H9 (cell line): Measurements from ENCODE around the gene PTGR1. TPM values are rescaled to one million over a fixed set of nuclear protein-coding genes. Genes with fewer than 3 reads are reported as not detected.

Source experiments
- DNase-seq: peaks from one replicate; pipeline ENCODE4 v3.0.0-alpha.2; 2017
- H2AFZ ChIP-seq: one replicate; pipeline ENCODE4 v1.6.1; 2013; ENCODE audit warnings: mild to moderate bottlenecking, low read length, control low read depth, moderate library complexity
- H2AK5ac ChIP-seq: 2 replicates; pipeline ENCODE4 v1.6.1; 2013; ENCODE audit warnings: low read length, control low read depth, mixed read lengths; ENCODE audit not compliant: insufficient read length
- H2BK120ac ChIP-seq: one replicate; pipeline ENCODE4 v1.6.1; 2013; ENCODE audit warnings: low read depth, mild to moderate bottlenecking, low read length, control low read depth, inconsistent platforms; ENCODE audit not compliant: poor library complexity, severe bottlenecking
- H2BK12ac ChIP-seq: 2 replicates; pipeline ENCODE4 v1.6.1; 2013; ENCODE audit warnings: low read length, control low read depth, mixed read lengths, low read depth; ENCODE audit not compliant: insufficient read length
- H2BK15ac ChIP-seq: 2 replicates; pipeline ENCODE4 v1.6.1; 2013; ENCODE audit warnings: low read depth, low read length, control low read depth
- H2BK20ac ChIP-seq: one replicate; pipeline ENCODE4 v1.6.1; 2013; ENCODE audit warnings: low read depth, mild to moderate bottlenecking, low read length, control low read depth, inconsistent platforms; ENCODE audit not compliant: poor library complexity, severe bottlenecking
- H2BK5ac ChIP-seq: 2 replicates; pipeline ENCODE4 v1.6.1; 2013; ENCODE audit warnings: low read length, control low read depth, mixed read lengths; ENCODE audit not compliant: insufficient read length
- H3K14ac ChIP-seq: 2 replicates; pipeline ENCODE4 v1.6.1; 2013; ENCODE audit warnings: low read length, control low read depth; ENCODE audit not compliant: insufficient read depth
- H3K18ac ChIP-seq: 2 replicates; pipeline ENCODE4 v1.6.1; 2013; ENCODE audit warnings: low read depth, mild to moderate bottlenecking, mixed read lengths, low read length, control low read depth; ENCODE audit not compliant: insufficient read length
- H3K23ac ChIP-seq: 2 replicates; pipeline ENCODE4 v1.6.1; 2013; ENCODE audit warnings: low read length, control low read depth, mixed read lengths, low read depth; ENCODE audit not compliant: insufficient read length
- H3K23me2 ChIP-seq: 2 replicates; pipeline ENCODE4 v1.6.1; 2013; ENCODE audit warnings: low read depth, mild to moderate bottlenecking, mixed read lengths, low read length, control low read depth; ENCODE audit not compliant: insufficient read length, poor library complexity, severe bottlenecking
- H3K27ac ChIP-seq: 2 replicates; pipeline ENCODE4 v1.5.1; 2013; ENCODE audit warnings: low read length, control low read depth, mixed read lengths, low read depth; ENCODE audit not compliant: insufficient read length
- H3K27me3 ChIP-seq: 2 replicates; pipeline ENCODE4 v1.6.1; 2013; ENCODE audit warnings: low read length, control low read depth, inconsistent platforms; ENCODE audit not compliant: insufficient read depth
- H3K4ac ChIP-seq: 2 replicates; pipeline ENCODE4 v1.6.1; 2013; ENCODE audit warnings: low read depth, mild to moderate bottlenecking, control low read depth, inconsistent platforms, low read length, moderate library complexity
- H3K4me1 ChIP-seq: 2 replicates; pipeline ENCODE4 v1.6.1; 2013; ENCODE audit warnings: low read length, control low read depth, inconsistent platforms; ENCODE audit not compliant: insufficient read depth
- H3K4me2 ChIP-seq: 2 replicates; pipeline ENCODE4 v1.6.1; 2013; ENCODE audit warnings: low read length, control low read depth, mixed read lengths; ENCODE audit not compliant: insufficient read length, insufficient read depth
- H3K56ac ChIP-seq: 2 replicates; pipeline ENCODE4 v1.6.1; 2013; ENCODE audit warnings: low read depth, mild to moderate bottlenecking, mixed read lengths, low read length, control low read depth; ENCODE audit not compliant: insufficient read length
- H3K79me1 ChIP-seq: 2 replicates; pipeline ENCODE4 v1.6.1; 2013; ENCODE audit warnings: low read depth, mild to moderate bottlenecking, moderate library complexity, low read length, control low read depth, inconsistent platforms; ENCODE audit not compliant: insufficient read depth, poor library complexity, severe bottlenecking
- H3K79me2 ChIP-seq: 2 replicates; pipeline ENCODE4 v1.6.1; 2013; ENCODE audit warnings: low read length, control low read depth, inconsistent platforms; ENCODE audit not compliant: insufficient read depth
- H3K9ac ChIP-seq: 2 replicates; pipeline ENCODE4 v1.6.1; 2013; ENCODE audit warnings: low read length, control low read depth, mixed read lengths; ENCODE audit not compliant: insufficient read length; ENCODE audit errors: extremely low read depth
- H3K9me3 ChIP-seq: one replicate; pipeline ENCODE4 v1.6.1; 2013; ENCODE audit warnings: low read depth, low read length, inconsistent platforms; ENCODE audit not compliant: control insufficient read depth
- H3T11ph ChIP-seq: one replicate; pipeline ENCODE4 v1.6.1; 2013; ENCODE audit warnings: mild to moderate bottlenecking, low read length, control low read depth, inconsistent platforms
- H4K20me1 ChIP-seq: one replicate; pipeline ENCODE4 v1.6.1; 2013; ENCODE audit not compliant: control insufficient read depth, insufficient read length, insufficient read depth
- H4K5ac ChIP-seq: 2 replicates; pipeline ENCODE4 v1.6.1; 2013; ENCODE audit warnings: low read depth, mild to moderate bottlenecking, mixed read lengths, low read length, control low read depth; ENCODE audit not compliant: insufficient read length
- H4K8ac ChIP-seq: replicated peaks from 2 replicates; pipeline ENCODE4 v1.6.1; 2013; ENCODE audit warnings: low read length, control low read depth, mixed read lengths, low read depth; ENCODE audit not compliant: insufficient read length
- H4K91ac ChIP-seq: 2 replicates; pipeline ENCODE4 v1.6.1; 2013; ENCODE audit warnings: low read depth, mild to moderate bottlenecking, moderate library complexity, mixed read lengths, low read length, control low read depth; ENCODE audit not compliant: insufficient read length
- H3K27ac Mint-ChIP-seq, 3 experiments: 2 replicates in 2 of 3; 3 replicates in 1 of 3; pipeline ENCODE4 v1.8.0; 2020 to 2021; ENCODE audit warnings: mixed read lengths in 3 of 3, mild to moderate bottlenecking in 1 of 3, moderate library complexity in 1 of 3
- H3K27me3 Mint-ChIP-seq: 2 replicates; pipeline ENCODE4 v1.8.0; 2021; ENCODE audit warnings: low read depth, mild to moderate bottlenecking, moderate library complexity, mixed read lengths
- H3K36me3 Mint-ChIP-seq, 3 experiments: 2 replicates in 2 of 3; 3 replicates in 1 of 3; pipeline ENCODE4 v1.8.0; 2020 to 2021; ENCODE audit warnings: low read depth in 3 of 3, mixed read lengths in 3 of 3; ENCODE audit not compliant: insufficient read depth in 1 of 3
- H3K4me1 Mint-ChIP-seq, 2 experiments: 2 replicates each; pipeline ENCODE4 v1.8.0; 2020; ENCODE audit warnings: mixed read lengths in 2 of 2
- H3K4me3 Mint-ChIP-seq, 2 experiments: 2 replicates in 1 of 2; 3 replicates in 1 of 2; pipeline ENCODE4 v1.8.0; 2020 to 2021; ENCODE audit warnings: mild to moderate bottlenecking in 2 of 2, mixed read lengths in 2 of 2, moderate library complexity in 1 of 2
- H3K9me3 Mint-ChIP-seq, 2 experiments: 2 replicates in 1 of 2; 3 replicates in 1 of 2; pipeline ENCODE4 v1.8.0; 2020; ENCODE audit warnings: mild to moderate bottlenecking in 2 of 2, mixed read lengths in 2 of 2, moderate library complexity in 1 of 2
- CTCF ChIP-seq: fragments of 200-600 bp; sonication (generic); conservative IDR thresholded peaks from 3 replicates; pipeline ENCODE4 v1.8.0; 2021; ENCODE audit warnings: antibody characterized with exemption, mild to moderate bottlenecking
- WGBS: extraction: QIAGEN DNeasy Blood & Tissue Kit; methylation state at CpG from one replicate; pipeline ENCODE4 v1.1.7; 2013; ENCODE audit warnings: missing lambda C conversion rate, low lambda C conversion rate, mixed read lengths; ENCODE audit not compliant: insufficient read length; ENCODE audit errors: extremely low coverage; 5-methylcytosine and 5-hydroxymethylcytosine counted together
- total RNA-seq: library from RNA; stranded (reverse); gene quantifications from 2 replicates; pipeline ENCODE4 v1.2.1, GENCODE V29; 2021

The PTGR1 gene
- total RNA-seq, 1 experiment from 2014 or later = 45.2 TPM

- peaks cover 5% of the 10 kb centered on the region for H3K23me2 ChIP-seq
- no peaks in the 10 kb centered on the region for H3K27me3 Mint-ChIP-seq
- H3K27ac ChIP-seq = no peak overlapping the region
- DNase-seq = no peak
- H3K18ac ChIP-seq = no peak overlapping the region
- no peak overlapping the region for H4K5ac ChIP-seq
- H3K79me2 ChIP-seq = peaks cover 38% of the 10 kb centered on the region
- H2BK12ac ChIP-seq = no peak overlapping the region
- H3K4me1 ChIP-seq = no peaks in the 10 kb centered on the region; the same call in 1 of the 2 replicates
- no peak overlapping the region for H3T11ph ChIP-seq
- no peak overlapping the region for H2AK5ac ChIP-seq
- H4K91ac ChIP-seq = no peak overlapping the region
- no peaks in the 10 kb centered on the region for H4K20me1 ChIP-seq
- H4K8ac ChIP-seq = no peak overlapping the region
- no peak overlapping the region for H2BK20ac ChIP-seq
- H3K9me3 ChIP-seq = no peaks in the 10 kb centered on the region
- H3K27me3 ChIP-seq = no peaks in the 10 kb centered on the region
- TF ChIP-seq CTCF = no peak
- H3K4me3 Mint-ChIP-seq = peak overlapping the region; percentile 95; a peak in 3 of 5 replicates
- H3K27ac Mint-ChIP-seq = no peak overlapping the region
- no peak overlapping the region for H3K4ac ChIP-seq
- peaks cover 0 to 6% (median 4%) of the 10 kb centered on the region in 3 experiments; a peak in 4 of 7 replicates for H3K36me3 Mint-ChIP-seq
- H2BK120ac ChIP-seq = no peak overlapping the region
- H2BK15ac ChIP-seq = no peak overlapping the region
- H3K23ac ChIP-seq = no peak overlapping the region
- H3K9me3 Mint-ChIP-seq = no peaks in the 10 kb centered on the region; a peak in 1 of 5 replicates
- H2AFZ ChIP-seq = no peak overlapping the region
- no peak overlapping the region for H3K56ac ChIP-seq
- no peak overlapping the region for H2BK5ac ChIP-seq
- H3K4me1 Mint-ChIP-seq = peaks cover 17 to 23% of the 10 kb centered on the region in 2 experiments
- H3K4me2 ChIP-seq = no peak overlapping the region
- H3K14ac ChIP-seq = no peak overlapping the region
- H3K79me1 ChIP-seq = peaks cover 2% of the 10 kb centered on the region
- no peak overlapping the region for H3K9ac ChIP-seq
- WGBS = no CpG with 5 or more reads among the region's 1 CpG
These were observed 33.9 kb upstream of the PTGR1 start for GRCh38 chr9:111633389-111633736.
